Fibroblast of mammary gland (primary cell): Measurements from ENCODE around the gene LGR6.

Experiments used
- DNase-seq: peaks from one replicate; pipeline ENCODE4 v3.0.0-alpha.2; 2010; ENCODE audit warnings: low read depth
- H3K4me3 ChIP-seq: 2 replicates; pipeline ENCODE4 v1.5.1; 2011; ENCODE audit warnings: low read depth, mild to moderate bottlenecking, low read length, moderate library complexity; ENCODE audit not compliant: control insufficient read depth
- TF ChIP-seq, protein P1 (sequence below): conservative IDR thresholded peaks from 2 replicates; pipeline ENCODE4 v1.5.1; 2011; ENCODE audit warnings: low read depth, low read length, inconsistent platforms; ENCODE audit not compliant: control insufficient read depth, insufficient read depth

Gene LGR6

DNA sequence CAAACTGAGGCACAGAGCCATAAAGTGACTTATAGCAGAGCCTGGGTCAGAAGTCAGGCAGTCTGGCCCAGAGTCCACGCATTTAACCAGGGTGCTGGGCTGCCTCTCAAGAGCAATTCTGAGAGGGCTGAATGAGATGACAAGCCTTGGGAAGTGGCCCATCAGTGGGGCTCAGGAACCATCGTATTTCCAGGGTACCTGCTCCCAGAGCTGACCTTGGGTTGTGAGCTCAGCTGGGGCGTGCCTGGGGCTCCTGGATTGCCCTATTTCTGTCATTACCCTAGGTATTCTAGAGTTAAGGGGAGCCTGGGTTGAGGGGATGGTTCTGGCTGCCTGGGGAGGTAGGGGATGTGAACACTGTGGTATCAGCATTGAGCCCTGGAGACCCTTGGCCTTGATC is 49.4 kb downstream of the LGR6 start:
- DNase-seq: no peak
- H3K4me3 ChIP-seq: no peak overlapping the region
- TF ChIP-seq, protein P1, sequence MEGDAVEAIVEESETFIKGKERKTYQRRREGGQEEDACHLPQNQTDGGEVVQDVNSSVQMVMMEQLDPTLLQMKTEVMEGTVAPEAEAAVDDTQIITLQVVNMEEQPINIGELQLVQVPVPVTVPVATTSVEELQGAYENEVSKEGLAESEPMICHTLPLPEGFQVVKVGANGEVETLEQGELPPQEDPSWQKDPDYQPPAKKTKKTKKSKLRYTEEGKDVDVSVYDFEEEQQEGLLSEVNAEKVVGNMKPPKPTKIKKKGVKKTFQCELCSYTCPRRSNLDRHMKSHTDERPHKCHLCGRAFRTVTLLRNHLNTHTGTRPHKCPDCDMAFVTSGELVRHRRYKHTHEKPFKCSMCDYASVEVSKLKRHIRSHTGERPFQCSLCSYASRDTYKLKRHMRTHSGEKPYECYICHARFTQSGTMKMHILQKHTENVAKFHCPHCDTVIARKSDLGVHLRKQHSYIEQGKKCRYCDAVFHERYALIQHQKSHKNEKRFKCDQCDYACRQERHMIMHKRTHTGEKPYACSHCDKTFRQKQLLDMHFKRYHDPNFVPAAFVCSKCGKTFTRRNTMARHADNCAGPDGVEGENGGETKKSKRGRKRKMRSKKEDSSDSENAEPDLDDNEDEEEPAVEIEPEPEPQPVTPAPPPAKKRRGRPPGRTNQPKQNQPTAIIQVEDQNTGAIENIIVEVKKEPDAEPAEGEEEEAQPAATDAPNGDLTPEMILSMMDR: no peak

DNA sequence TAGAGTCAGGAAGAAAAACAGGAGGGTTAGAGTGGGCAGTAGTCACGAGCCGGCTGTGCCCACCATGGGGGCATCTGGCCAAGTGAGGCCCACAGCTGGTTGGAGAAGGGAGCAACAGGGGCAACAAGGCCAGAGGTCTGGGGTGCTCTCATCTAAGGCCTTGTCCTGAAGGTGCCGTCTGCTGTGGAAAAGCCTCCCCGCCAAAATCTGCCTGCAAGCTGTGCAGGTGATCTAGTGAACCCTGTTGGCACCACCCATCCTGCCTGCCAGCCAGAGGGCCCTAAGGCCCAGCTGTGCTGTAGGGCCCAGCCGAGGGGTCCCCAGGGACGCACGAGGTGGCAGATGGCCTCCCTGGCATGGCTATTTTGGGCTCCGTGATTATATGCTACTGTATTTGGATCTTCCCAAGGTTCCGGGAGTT is 51.3 kb downstream of the LGR6 start:
- DNase-seq: no peak
- H3K4me3 ChIP-seq: no peak overlapping the region
- TF ChIP-seq, protein P1: no peak

DNA sequence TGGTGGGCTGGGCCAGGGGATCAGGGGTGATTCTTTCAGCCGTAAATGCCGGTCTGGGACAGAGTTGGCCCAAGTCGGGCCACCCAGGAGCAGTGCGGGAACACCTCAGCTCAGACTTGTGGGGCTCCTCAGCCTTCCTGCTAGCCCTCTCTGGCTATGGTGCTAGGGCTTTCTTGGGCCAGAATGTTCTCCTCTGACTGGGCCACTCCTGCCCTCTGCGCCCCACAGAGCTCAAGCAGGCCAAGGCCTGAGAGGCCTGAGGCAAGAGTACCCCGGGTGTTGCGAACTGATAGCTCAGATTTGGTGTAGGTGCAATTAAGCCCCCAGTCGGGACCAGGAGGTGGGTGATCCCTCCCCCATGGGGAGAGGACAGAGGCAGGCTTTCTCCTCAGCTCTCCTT is 51.8 kb downstream of the LGR6 start:
- H3K4me3 ChIP-seq: no peak overlapping the region
- no peak for DNase-seq
- TF ChIP-seq, protein P1: no peak

DNA sequence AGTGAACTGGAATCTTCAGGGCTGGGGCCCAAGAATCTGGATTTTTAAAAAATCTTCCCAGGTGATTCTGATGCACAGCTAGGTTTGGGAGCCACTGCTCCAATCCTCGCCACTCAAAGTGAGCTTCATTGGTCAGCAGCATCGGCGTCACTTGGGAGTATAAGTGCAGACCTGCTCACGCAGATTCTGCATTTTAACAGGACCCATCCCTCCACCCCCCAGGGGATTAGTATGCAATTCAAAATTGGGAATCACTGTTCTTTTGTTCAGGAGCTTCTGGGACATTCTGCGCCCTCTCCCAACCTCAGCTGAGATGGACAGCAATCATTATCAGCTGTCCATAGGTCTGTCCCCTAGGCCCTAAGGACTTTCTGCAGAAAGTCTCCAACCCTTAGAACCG is 53.5 kb downstream of the LGR6 start:
- DNase-seq: no peak
- TF ChIP-seq, protein P1: no peak
- no peak overlapping the region for H3K4me3 ChIP-seq

DNA sequence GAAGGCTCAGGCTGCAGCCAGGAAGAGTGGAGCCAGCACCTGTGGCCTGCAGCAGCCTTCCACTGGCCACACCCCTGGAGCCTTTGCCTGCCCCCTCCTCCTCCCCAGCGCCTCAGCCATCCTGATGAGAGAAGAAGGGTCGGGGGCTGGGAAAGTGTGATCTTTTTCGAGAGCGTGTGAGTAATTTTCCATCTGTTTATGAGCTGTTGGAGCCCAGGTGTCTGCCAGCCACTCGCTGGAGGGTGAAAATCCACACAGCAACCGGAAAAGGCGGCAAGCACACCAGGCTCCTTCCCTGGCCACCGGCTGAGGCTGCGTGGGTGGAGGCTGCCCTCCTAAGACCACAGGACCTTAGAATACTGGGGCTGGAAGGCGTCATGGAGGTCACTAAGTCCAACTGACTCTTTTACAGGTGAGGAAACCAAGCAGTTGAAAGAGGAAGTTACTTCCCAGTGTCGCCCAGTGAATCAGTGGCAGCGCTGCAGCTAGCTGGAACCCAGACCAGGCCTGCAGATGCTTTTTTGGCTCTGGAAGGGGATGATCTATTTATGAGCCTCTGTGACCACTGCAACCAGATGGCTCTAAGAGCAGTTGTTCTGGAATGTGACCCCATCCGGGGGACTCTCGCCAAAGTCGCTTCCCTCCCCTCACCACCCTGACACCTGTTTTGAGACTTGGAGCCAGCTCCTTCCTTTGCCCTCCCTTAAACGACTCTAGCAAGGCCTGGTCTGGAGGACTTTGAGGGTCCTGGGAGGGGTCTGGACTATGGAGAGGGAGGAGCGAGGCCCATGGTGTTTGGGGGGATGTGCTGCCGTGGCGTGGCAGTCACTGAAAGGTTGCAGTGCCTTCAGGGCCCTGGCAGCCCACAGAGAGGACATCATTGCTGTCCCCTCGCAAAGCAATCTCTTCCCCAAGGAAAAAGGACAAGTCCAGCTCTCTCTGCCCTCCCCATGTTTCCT is 54.5 kb downstream of the LGR6 start:
- no peak for DNase-seq
- TF ChIP-seq, protein P1: no peak
- H3K4me3 ChIP-seq: no peak overlapping the region

DNA sequence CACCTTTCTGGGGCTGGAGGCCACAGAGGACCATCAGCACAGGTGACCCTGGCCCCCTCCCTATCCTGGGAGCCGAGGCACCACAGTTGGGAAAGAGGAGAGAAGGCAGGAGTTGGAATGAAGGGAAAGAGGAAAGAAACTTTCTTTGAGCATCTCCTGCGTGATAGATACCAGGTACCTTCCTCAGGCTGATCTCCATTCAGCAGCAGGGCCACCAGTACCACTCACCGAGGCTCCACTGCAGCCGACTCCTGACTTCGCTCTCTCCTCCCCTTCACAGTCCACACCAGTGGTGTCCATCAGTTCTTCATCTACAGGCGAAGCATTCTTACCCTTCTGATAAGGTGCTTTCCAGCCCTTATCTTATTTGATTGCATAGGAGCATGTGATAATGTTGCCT is 55.3 kb downstream of the LGR6 start:
- H3K4me3 ChIP-seq: no peak overlapping the region
- TF ChIP-seq, protein P1: no peak
- no peak for DNase-seq
